ENCODE data around the gene INPP5D. TPM values are rescaled to one million over a fixed set of nuclear protein-coding genes. Genes with fewer than 3 reads are reported as not detected.
A peak's percentile ranks its signal among the peaks of the same experiment; 100 is the strongest.

Gene INPP5D
- total RNA-seq, 1 experiment from 2014 or later: 17.2 TPM

- TF ChIP-seq FOXP1 (CRISPR knock-in tag; IDR thresholded peaks at IDR 0.05; ENCODE audit: borderline replicate concordance) (no peak), STAT6 (CRISPR knock-in tag; conservative IDR thresholded peaks at IDR 0.05; ENCODE audit: low read depth) (no peak), NFE2L1 (CRISPR knock-in tag; IDR thresholded peaks at IDR 0.05) (0 out of 2 replicates have a peak, but pooled peaks have one; percentile 3)
- CTCF ChIA-PET: interaction anchor here (0.7 to 4.8 kb wide), 17 partner anchors 16 to 385 kb away, joined by 3 to 22 read pairs (median 5); partner anchors contain the start of gene INPP5D
Observed at GRCh38 chr2:233250985-233251305, 190.8 kb downstream of the INPP5D start.

GRCh38 chr2:233251306-233252116 lies 191.4 kb downstream of the INPP5D start, which contains the start of gene ATG16L1:
Gene ATG16L1, plus strand, starts transcription at chr2:233251673. Its CDS starts 155 bp downstream, at chr2:233251828.
- ATAC-seq: peak; percentile 98
- Mint-ChIP-seq H3K36me3 (peaks cover 33% of the 10 kb centered on the region), H3K4me3 (peak within 1 kb of the TSS; percentile 95), H3K27ac (peak within 1 kb of the TSS; percentile 86), H3K9me3 (peaks cover 19% of the 10 kb centered on the region), H3K27me3 (ENCODE audit: low read depth) (peaks cover 2% of the 10 kb centered on the region; the same call in 1 of the 2 replicates), H3K4me1 (peaks cover 8% of the 10 kb centered on the region)
- DNase-seq (ENCODE audit: low spot score): peak; percentile 94
- ChIA-PET CTCF (interaction anchor here (0.6 to 4.8 kb wide), 22 partner anchors 8 to 923 kb away, joined by 3 to 22 read pairs (median 4); partner anchors contain the start of gene INPP5D), POLR2A (interaction anchor here (0.5 to 1.1 kb wide), 4 partner anchors 23 to 1812 kb away, joined by 3 read pairs; no protein-coding TSS in a partner anchor)
- peak; percentile 62 for TF ChIP-seq MAX (CRISPR knock-in tag; IDR thresholded peaks at IDR 0.05)
- TF ChIP-seq FOXK1 (CRISPR knock-in tag; IDR thresholded peaks at IDR 0.05): peak; percentile 97
- no peak for TF ChIP-seq NFYB (CRISPR knock-in tag; conservative IDR thresholded peaks at IDR 0.05; ENCODE audit: low read depth)
- TF ChIP-seq ZBTB21 (CRISPR knock-in tag; IDR thresholded peaks at IDR 0.05; ENCODE audit: borderline replicate concordance): peak; percentile 76
- TF ChIP-seq CREM (CRISPR knock-in tag; IDR thresholded peaks at IDR 0.05): peak; percentile 98
- TF ChIP-seq E2F1 (CRISPR knock-in tag; IDR thresholded peaks at IDR 0.05): 0 out of 2 replicates have a peak, but pooled peaks have one; percentile 35
- peak; percentile 70; the same call in 1 of the 2 replicates for TF ChIP-seq HMGXB4 (CRISPR knock-in tag; IDR thresholded peaks at IDR 0.05)
- no peak for TF ChIP-seq SMAD4 (CRISPR knock-in tag; IDR thresholded peaks at IDR 0.05)
- TF ChIP-seq FOXP1 (CRISPR knock-in tag; IDR thresholded peaks at IDR 0.05; ENCODE audit: borderline replicate concordance): peak; percentile 75; the same call in 1 of the 2 replicates
- no peak for TF ChIP-seq ZNF317 (CRISPR knock-in tag; IDR thresholded peaks at IDR 0.05; ENCODE audit: borderline replicate concordance, low read depth)
- 0 out of 2 replicates have a peak, but pooled peaks have one; percentile 35 for TF ChIP-seq ESRRA (CRISPR knock-in tag; IDR thresholded peaks at IDR 0.05; ENCODE audit: borderline replicate concordance)
- TF ChIP-seq GRHL2 (CRISPR knock-in tag; IDR thresholded peaks at IDR 0.05; ENCODE audit: insufficient replicate concordance, severe bottlenecking): no peak
- TF ChIP-seq USF2 (CRISPR knock-in tag; IDR thresholded peaks at IDR 0.05): no peak
- peak; percentile 65 for TF ChIP-seq CTCF (IDR thresholded peaks at IDR 0.05)
- 0 out of 2 replicates have a peak, but pooled peaks have one; percentile 48 for TF ChIP-seq PRRX2 (CRISPR knock-in tag; IDR thresholded peaks at IDR 0.05)
- TF ChIP-seq JAZF1 (CRISPR knock-in tag; IDR thresholded peaks at IDR 0.05): no peak
- TF ChIP-seq MYBL2 (CRISPR knock-in tag; IDR thresholded peaks at IDR 0.05): peak; percentile 38; the same call in 1 of the 2 replicates
- peak; percentile 76 for TF ChIP-seq ETV6 (CRISPR knock-in tag; IDR thresholded peaks at IDR 0.05)
- 0 out of 2 replicates have a peak, but pooled peaks have one; percentile 13 for TF ChIP-seq SMAD3 (CRISPR knock-in tag; IDR thresholded peaks at IDR 0.05; ENCODE audit: borderline replicate concordance)
- peak; percentile 76 for TF ChIP-seq SP1 (CRISPR knock-in tag; conservative IDR thresholded peaks at IDR 0.05)
- TF ChIP-seq GTF2I (CRISPR knock-in tag; conservative IDR thresholded peaks at IDR 0.05): peak; percentile 82

More at GRCh38 chr2:233250985-233251305, 190.8 kb downstream of the INPP5D start:
- peak overlapping the region; percentile 11; the same call in 1 of the 2 replicates for H3K27ac Mint-ChIP-seq
- POLR2A ChIA-PET: interaction anchor here (0.5 to 1.1 kb wide), 3 partner anchors 22 to 1811 kb away, joined by 3 read pairs; no protein-coding TSS in a partner anchor
- no peak for DNase-seq (ENCODE audit: low spot score)
- peaks cover 2% of the 10 kb centered on the region; the same call in 1 of the 2 replicates for H3K27me3 Mint-ChIP-seq (ENCODE audit: low read depth)
- H3K4me3 Mint-ChIP-seq: peak overlapping the region; percentile 51
- H3K36me3 Mint-ChIP-seq: peaks cover 29% of the 10 kb centered on the region
- ATAC-seq: no peak
- peaks cover 19% of the 10 kb centered on the region for H3K9me3 Mint-ChIP-seq
- H3K4me1 Mint-ChIP-seq: peaks cover 8% of the 10 kb centered on the region

Measured in WTC11 (cell line).